DOHH2 (cell line): ENCODE results near the gene KIAA0040.

Experiments
- H3F3A ChIP-seq: fragments of 200-600 bp; sonication (generic), shearing (Covaris generic); 2 replicates; pipeline ENCODE4 v1.6.0; 2016; ENCODE audit warnings: antibody characterized with exemption, mild to moderate bottlenecking; ENCODE audit not compliant: control insufficient read depth, insufficient read depth
- H3K27ac ChIP-seq: fragments of 200-600 bp; sonication (generic); 2 replicates; pipeline ENCODE4 v1.5.1; 2014; ENCODE audit warnings: low read depth, mild to moderate bottlenecking, low read length, moderate library complexity
- H3K27me3 ChIP-seq: fragments of 200-600 bp; sonication (generic); 2 replicates; pipeline ENCODE4 v1.6.1; 2014; ENCODE audit warnings: mild to moderate bottlenecking, low read length, mixed read lengths; ENCODE audit not compliant: control insufficient read depth
- H3K36me3 ChIP-seq: fragments of 200-600 bp; sonication (generic); 2 replicates; pipeline ENCODE4 v1.6.1; 2014; ENCODE audit warnings: mild to moderate bottlenecking, low read length, moderate library complexity, mixed read lengths; ENCODE audit not compliant: control insufficient read depth
- H3K4me1 ChIP-seq: fragments of 200-600 bp; sonication (generic); 2 replicates; pipeline ENCODE4 v1.6.1; 2014; ENCODE audit warnings: mild to moderate bottlenecking, low read length, mixed read lengths; ENCODE audit not compliant: control insufficient read depth
- H3K4me2 ChIP-seq: fragments of 200-600 bp; sonication (generic); 2 replicates; pipeline ENCODE4 v1.6.0; 2014; ENCODE audit warnings: mild to moderate bottlenecking, low read length, moderate library complexity
- H3K4me3 ChIP-seq: fragments of 200-600 bp; sonication (generic); 2 replicates; pipeline ENCODE4 v1.5.1; 2014; ENCODE audit warnings: mild to moderate bottlenecking, low read length, mixed read lengths
- H3K79me2 ChIP-seq: fragments of 200-600 bp; sonication (generic); 2 replicates; pipeline ENCODE4 v1.6.1; 2014; ENCODE audit warnings: mild to moderate bottlenecking, low read length, mixed read lengths; ENCODE audit not compliant: control insufficient read depth
- H3K9me2 ChIP-seq: fragments of 200-600 bp; sonication (generic); replicated peaks from 2 replicates; pipeline ENCODE4 v1.6.1; 2014; ENCODE audit warnings: mild to moderate bottlenecking, low read length, mixed read lengths; ENCODE audit not compliant: control insufficient read depth
- H3K9me3 ChIP-seq: fragments of 200-600 bp; sonication (generic); 2 replicates; pipeline ENCODE4 v1.6.1; 2014; ENCODE audit warnings: antibody characterized with exemption, low read length, mixed read lengths; ENCODE audit not compliant: control insufficient read depth, insufficient read depth
- H4K20me1 ChIP-seq: fragments of 200-600 bp; sonication (generic); 2 replicates; pipeline ENCODE4 v1.6.0; 2014; ENCODE audit warnings: low read depth, mild to moderate bottlenecking, antibody characterized with exemption, low read length, moderate library complexity; ENCODE audit not compliant: control insufficient read depth, insufficient read depth
- EZH2phosphoT487 ChIP-seq: fragments of 200-600 bp; sonication (generic); IDR thresholded peaks from 2 replicates; pipeline ENCODE4 v1.6.1; 2017; ENCODE audit warnings: borderline replicate concordance, mild to moderate bottlenecking, antibody characterized with exemption, low read length, moderate library complexity, mixed read lengths
- TF ChIP-seq, protein P1 (sequence below): fragments of 200-600 bp; sonication (generic); IDR thresholded peaks from one replicate; pipeline ENCODE4 v1.5.1; 2014; ENCODE audit warnings: antibody characterized with exemption, mild to moderate bottlenecking, low read depth, low read length; ENCODE audit not compliant: poor library complexity, severe bottlenecking

KIAA0040 gene

DNA sequence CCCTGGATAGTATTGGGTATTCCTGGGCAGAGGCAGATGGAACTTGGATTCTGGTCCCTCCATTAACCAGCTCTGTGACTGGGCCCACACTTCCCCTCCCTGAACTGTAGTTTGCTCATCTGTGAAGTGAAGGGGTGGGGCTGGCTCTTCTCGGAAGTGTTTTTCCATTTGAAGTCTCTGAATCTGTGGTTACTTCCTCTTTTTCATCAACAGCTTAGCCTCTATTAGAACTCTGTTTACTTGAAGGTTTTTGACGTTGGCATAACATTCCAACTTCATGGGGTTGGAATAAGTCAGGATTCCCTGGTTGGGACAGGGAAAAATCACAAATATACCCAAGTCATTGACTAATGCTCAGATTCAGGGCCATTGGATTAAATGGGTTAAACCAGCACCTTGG, 3.6 kb downstream of the KIAA0040 start:
- H4K20me1 ChIP-seq: peaks cover 14% of the 10 kb centered on the region; the same call in 1 of the 2 replicates
- peak overlapping the region; percentile 76 for H3K4me3 ChIP-seq
- peaks cover 82% of the 10 kb centered on the region for H3K36me3 ChIP-seq
- H3K79me2 ChIP-seq: peaks cover 86% of the 10 kb centered on the region
- H3F3A ChIP-seq: peaks cover 8% of the 10 kb centered on the region
- TF ChIP-seq, protein P1, sequence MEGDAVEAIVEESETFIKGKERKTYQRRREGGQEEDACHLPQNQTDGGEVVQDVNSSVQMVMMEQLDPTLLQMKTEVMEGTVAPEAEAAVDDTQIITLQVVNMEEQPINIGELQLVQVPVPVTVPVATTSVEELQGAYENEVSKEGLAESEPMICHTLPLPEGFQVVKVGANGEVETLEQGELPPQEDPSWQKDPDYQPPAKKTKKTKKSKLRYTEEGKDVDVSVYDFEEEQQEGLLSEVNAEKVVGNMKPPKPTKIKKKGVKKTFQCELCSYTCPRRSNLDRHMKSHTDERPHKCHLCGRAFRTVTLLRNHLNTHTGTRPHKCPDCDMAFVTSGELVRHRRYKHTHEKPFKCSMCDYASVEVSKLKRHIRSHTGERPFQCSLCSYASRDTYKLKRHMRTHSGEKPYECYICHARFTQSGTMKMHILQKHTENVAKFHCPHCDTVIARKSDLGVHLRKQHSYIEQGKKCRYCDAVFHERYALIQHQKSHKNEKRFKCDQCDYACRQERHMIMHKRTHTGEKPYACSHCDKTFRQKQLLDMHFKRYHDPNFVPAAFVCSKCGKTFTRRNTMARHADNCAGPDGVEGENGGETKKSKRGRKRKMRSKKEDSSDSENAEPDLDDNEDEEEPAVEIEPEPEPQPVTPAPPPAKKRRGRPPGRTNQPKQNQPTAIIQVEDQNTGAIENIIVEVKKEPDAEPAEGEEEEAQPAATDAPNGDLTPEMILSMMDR: no peak
- no peak for TF ChIP-seq EZH2phosphoT487
- H3K4me1 ChIP-seq: peaks cover 77% of the 10 kb centered on the region
- H3K9me3 ChIP-seq: no peaks in the 10 kb centered on the region
- peak overlapping the region; percentile 83 for H3K27ac ChIP-seq
- no peaks in the 10 kb centered on the region for H3K27me3 ChIP-seq
- H3K4me2 ChIP-seq: peak overlapping the region; percentile 90
- H3K9me2 ChIP-seq: no peaks in the 10 kb centered on the region

DNA sequence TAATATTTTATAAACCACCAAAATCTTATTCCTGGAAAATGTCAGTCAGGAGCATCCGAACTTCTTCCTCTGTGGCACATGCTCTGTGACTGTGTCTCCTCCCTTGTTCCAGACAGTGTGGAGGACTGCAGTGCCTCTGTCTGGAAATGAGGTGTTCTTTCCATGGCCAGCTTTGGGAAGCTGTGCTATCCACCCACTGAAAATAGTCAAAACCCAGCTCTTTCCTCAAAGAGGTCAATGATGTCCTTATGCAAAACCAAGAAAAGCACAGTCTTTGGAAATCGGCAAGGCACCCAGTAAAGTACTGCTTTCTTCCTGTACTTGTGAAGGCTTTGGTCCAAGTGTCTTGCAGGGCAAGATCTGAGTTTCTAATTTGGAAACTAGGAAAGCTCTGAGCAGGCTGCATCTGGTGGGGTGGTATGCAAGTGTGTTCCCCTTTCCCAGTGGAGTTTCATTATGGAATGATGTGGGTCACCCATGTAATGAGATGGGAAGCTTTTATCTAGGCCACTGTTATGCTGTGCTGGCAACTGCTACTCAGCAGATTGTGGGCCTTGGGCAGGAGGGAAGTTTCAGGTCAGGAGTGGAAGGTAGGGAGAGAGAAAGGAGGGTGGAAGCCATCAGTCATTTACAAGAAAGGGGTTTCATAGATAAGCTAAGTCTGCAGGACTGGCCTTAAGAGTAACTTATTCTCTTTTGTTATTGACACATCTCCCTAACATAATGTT, 6.0 kb downstream of the KIAA0040 start:
- Histone ChIP-seq H3K9me3 (no peaks in the 10 kb centered on the region), H3K27ac (no peak overlapping the region), H3K79me2 (peaks cover 100% of the 10 kb centered on the region), H3K4me3 (peak overlapping the region; percentile 17), H3K9me2 (no peaks in the 10 kb centered on the region), H3K4me1 (peaks cover 80% of the 10 kb centered on the region), H4K20me1 (peaks cover 20% of the 10 kb centered on the region; the same call in 1 of the 2 replicates), H3F3A (peaks cover 8% of the 10 kb centered on the region), H3K27me3 (no peaks in the 10 kb centered on the region), H3K36me3 (peaks cover 98% of the 10 kb centered on the region), H3K4me2 (peak overlapping the region; percentile 90)
- no peak for TF ChIP-seq EZH2phosphoT487
- TF ChIP-seq, protein P1: no peak

DNA sequence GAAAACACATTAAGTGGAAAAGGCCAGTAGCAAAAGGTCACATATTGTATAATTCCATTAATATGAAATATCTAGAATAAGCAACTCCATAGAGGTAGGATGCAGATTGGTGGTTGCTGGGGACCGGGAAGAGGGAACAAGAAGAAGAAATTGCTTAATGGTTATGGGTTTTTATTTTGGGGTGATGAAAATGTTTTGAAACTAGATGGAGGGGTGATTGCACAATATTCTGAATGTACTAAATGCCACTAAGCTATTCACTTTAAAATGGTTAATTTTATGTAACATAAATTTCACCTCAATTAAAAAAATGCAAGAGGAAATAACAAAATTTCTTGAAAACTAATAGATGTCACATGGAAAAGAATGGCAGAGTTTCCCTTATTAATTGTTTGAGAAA, 6.7 kb downstream of the KIAA0040 start:
- no peaks in the 10 kb centered on the region for H3K9me3 ChIP-seq
- no peak overlapping the region for H3K27ac ChIP-seq
- H3K9me2 ChIP-seq: no peaks in the 10 kb centered on the region
- H3F3A ChIP-seq: peaks cover 8% of the 10 kb centered on the region
- no peaks in the 10 kb centered on the region for H3K27me3 ChIP-seq
- peaks cover 24% of the 10 kb centered on the region; the same call in 1 of the 2 replicates for H4K20me1 ChIP-seq
- H3K4me1 ChIP-seq: peaks cover 84% of the 10 kb centered on the region
- TF ChIP-seq, protein P1: no peak
- no peak for TF ChIP-seq EZH2phosphoT487
- peaks cover 100% of the 10 kb centered on the region for H3K79me2 ChIP-seq
- no peak overlapping the region for H3K4me3 ChIP-seq
- 0 out of 2 replicates have a peak overlapping the region, but pooled peaks have one; percentile 7 for H3K4me2 ChIP-seq
- peaks cover 98% of the 10 kb centered on the region for H3K36me3 ChIP-seq
